OCI-LY3 (cell line): ENCODE results near the gene NIT2.
A peak's percentile ranks its signal among the peaks of the same experiment; 100 is the strongest.

ENCODE experiments used
- H2AFZ ChIP-seq: fragments of 200-600, 300-600 bp; shearing (Covaris generic); 2 replicates; pipeline ENCODE4 v1.6.0; 2014; ENCODE audit warnings: antibody characterized with exemption, low read depth, low read length
- H3K27ac ChIP-seq: fragments of 200-600, 300-600 bp; sonication (generic); 2 replicates; pipeline ENCODE4 v1.5.1; 2014; ENCODE audit warnings: mild to moderate bottlenecking, low read length, moderate library complexity, mixed read lengths
- H3K27me3 ChIP-seq: fragments of 200-600, 300-600 bp; sonication (generic); 2 replicates; pipeline ENCODE4 v1.6.1; 2014; ENCODE audit warnings: low read depth, low read length, mixed read lengths
- H3K36me3 ChIP-seq: fragments of 200-600, 300-600 bp; sonication (generic); replicated peaks from 2 replicates; pipeline ENCODE3; 2014; ENCODE audit warnings: low read depth, low read length, mixed read lengths
- H3K4me1 ChIP-seq: fragments of 300-600, 200-600 bp; sonication (generic); 2 replicates; pipeline ENCODE4 v1.6.1; 2014; ENCODE audit warnings: low read length, mixed read lengths
- H3K4me2 ChIP-seq: fragments of 200-600, 300-600 bp; sonication (generic); 2 replicates; pipeline ENCODE4 v1.6.1; 2014; ENCODE audit warnings: low read length, mixed read lengths
- H3K4me3 ChIP-seq: fragments of 300-600, 200-600 bp; sonication (generic); 2 replicates; pipeline ENCODE4 v1.5.1; 2014; ENCODE audit warnings: antibody characterized with exemption, mild to moderate bottlenecking, low read length, moderate library complexity
- H3K79me2 ChIP-seq: fragments of 300-600, 200-600 bp; shearing (Covaris generic); 2 replicates; pipeline ENCODE4 v1.6.1; 2014; ENCODE audit warnings: mild to moderate bottlenecking, low read length, mixed read lengths
- H3K9ac ChIP-seq: fragments of 300-600, 200-600 bp; shearing (Covaris generic); 2 replicates; pipeline ENCODE4 v1.6.0; 2014; ENCODE audit warnings: mild to moderate bottlenecking, low read length, moderate library complexity
- H3K9me3 ChIP-seq: fragments of 200-600, 300-600 bp; shearing (Covaris generic); 2 replicates; pipeline ENCODE4 v1.6.1; 2014; ENCODE audit warnings: low read length, mixed read lengths; ENCODE audit not compliant: insufficient read depth
- H4K20me1 ChIP-seq: fragments of 200-600, 300-600 bp; sonication (generic); 2 replicates; pipeline ENCODE4 v1.6.1; 2016; ENCODE audit warnings: low read length, mixed read lengths; ENCODE audit not compliant: insufficient read depth
- EZH2phosphoT487 ChIP-seq: fragments of 200-600 bp; shearing (Covaris generic); IDR thresholded peaks from 2 replicates; pipeline ENCODE4 v1.6.1; 2018; ENCODE audit warnings: antibody characterized with exemption, mixed run types, low read depth
- TF ChIP-seq, protein P1 (sequence below): fragments of 200-600, 300-600 bp; sonication (generic); IDR thresholded peaks from 2 replicates; pipeline ENCODE4 v1.5.1; 2014; ENCODE audit warnings: antibody characterized with exemption, low read length, low read depth

The NIT2 gene

DNA sequence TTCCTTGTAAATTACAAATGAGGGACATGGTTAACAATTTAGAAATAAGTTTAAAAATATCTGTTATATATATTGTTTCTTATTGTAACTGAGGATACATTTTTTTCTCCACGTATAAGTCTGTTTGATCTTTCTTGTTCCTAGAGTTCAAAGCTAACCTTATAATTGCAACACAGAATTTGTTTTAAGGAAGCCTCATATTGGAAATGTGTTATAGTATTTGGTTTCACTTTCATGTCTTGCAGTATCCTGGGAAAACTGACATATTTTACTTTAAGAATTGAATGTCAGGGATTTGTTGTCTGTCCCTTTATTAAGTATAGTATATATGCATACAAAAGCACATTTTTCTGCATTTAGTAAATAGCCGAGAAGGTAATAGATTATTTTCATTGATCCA is 23.5 kb upstream of the NIT2 start:
- no peak for TF ChIP-seq EZH2phosphoT487
- TF ChIP-seq, protein P1, sequence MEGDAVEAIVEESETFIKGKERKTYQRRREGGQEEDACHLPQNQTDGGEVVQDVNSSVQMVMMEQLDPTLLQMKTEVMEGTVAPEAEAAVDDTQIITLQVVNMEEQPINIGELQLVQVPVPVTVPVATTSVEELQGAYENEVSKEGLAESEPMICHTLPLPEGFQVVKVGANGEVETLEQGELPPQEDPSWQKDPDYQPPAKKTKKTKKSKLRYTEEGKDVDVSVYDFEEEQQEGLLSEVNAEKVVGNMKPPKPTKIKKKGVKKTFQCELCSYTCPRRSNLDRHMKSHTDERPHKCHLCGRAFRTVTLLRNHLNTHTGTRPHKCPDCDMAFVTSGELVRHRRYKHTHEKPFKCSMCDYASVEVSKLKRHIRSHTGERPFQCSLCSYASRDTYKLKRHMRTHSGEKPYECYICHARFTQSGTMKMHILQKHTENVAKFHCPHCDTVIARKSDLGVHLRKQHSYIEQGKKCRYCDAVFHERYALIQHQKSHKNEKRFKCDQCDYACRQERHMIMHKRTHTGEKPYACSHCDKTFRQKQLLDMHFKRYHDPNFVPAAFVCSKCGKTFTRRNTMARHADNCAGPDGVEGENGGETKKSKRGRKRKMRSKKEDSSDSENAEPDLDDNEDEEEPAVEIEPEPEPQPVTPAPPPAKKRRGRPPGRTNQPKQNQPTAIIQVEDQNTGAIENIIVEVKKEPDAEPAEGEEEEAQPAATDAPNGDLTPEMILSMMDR: no peak
- H4K20me1 ChIP-seq: no peaks in the 10 kb centered on the region
- H3K4me1 ChIP-seq: no peaks in the 10 kb centered on the region
- no peaks in the 10 kb centered on the region for H3K79me2 ChIP-seq
- H3K4me3 ChIP-seq: no peak overlapping the region
- H3K4me2 ChIP-seq: no peak overlapping the region
- H3K27ac ChIP-seq: no peak overlapping the region
- no peaks in the 10 kb centered on the region for H3K27me3 ChIP-seq
- H2AFZ ChIP-seq: no peak overlapping the region
- no peaks in the 10 kb centered on the region for H3K9me3 ChIP-seq
- H3K36me3 ChIP-seq: peaks cover 12% of the 10 kb centered on the region
- H3K9ac ChIP-seq: no peak overlapping the region

DNA sequence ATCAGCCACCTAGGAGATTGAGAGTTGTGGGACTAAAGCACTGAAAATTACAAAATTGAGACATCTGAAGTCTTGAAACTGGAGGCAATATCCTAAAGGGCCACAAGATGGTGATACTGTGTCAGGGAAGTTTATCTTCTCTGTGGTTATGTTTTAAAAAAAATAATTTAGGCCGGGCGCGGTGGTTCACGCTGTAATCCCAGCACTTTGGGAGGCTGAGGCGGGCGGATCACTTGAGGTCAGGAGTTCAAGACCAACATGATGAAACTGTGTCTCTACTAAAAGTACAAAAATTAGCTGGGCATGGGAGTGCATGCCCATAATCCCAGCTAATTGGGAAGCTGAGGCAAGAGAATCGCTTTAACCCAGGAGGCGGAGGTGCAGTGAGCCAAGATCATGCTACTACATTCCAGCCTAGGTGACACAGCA is 17.9 kb upstream of the NIT2 start:
- Histone ChIP-seq H3K4me3 (no peak overlapping the region), H2AFZ (no peak overlapping the region), H3K27me3 (no peaks in the 10 kb centered on the region), H3K36me3 (no peaks in the 10 kb centered on the region), H4K20me1 (no peaks in the 10 kb centered on the region), H3K79me2 (no peaks in the 10 kb centered on the region), H3K9me3 (no peaks in the 10 kb centered on the region), H3K9ac (no peak overlapping the region), H3K27ac (no peak overlapping the region), H3K4me2 (peak overlapping the region; percentile 42), H3K4me1 (no peaks in the 10 kb centered on the region)
- no peak for TF ChIP-seq EZH2phosphoT487
- TF ChIP-seq, protein P1: peak; percentile 63

DNA sequence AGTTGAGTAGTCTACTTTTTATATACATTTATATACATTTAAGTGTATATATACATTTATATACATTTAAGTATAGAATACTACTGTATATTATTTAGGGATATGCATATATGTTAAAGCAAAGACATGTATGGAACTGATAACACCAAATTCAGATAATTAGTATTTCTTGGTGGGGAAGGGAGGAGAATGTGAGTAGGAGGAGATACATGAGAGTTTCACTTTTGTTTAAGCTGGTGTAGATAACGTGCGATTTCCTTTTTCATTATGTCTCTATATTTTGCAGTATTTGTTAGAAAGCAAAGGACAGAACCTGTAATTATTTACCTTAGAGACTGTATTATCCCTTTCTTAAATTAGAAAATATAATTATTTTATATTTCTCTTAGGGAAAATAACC is 16.6 kb upstream of the NIT2 start:
- no peaks in the 10 kb centered on the region for H3K36me3 ChIP-seq
- H3K9me3 ChIP-seq: no peaks in the 10 kb centered on the region
- no peaks in the 10 kb centered on the region for H3K79me2 ChIP-seq
- no peak overlapping the region for H3K4me3 ChIP-seq
- no peak overlapping the region for H3K27ac ChIP-seq
- H3K4me2 ChIP-seq: no peak overlapping the region
- no peak overlapping the region for H3K9ac ChIP-seq
- H3K4me1 ChIP-seq: no peaks in the 10 kb centered on the region
- TF ChIP-seq EZH2phosphoT487: no peak
- TF ChIP-seq, protein P1: no peak
- H2AFZ ChIP-seq: no peak overlapping the region
- no peaks in the 10 kb centered on the region for H3K27me3 ChIP-seq
- no peaks in the 10 kb centered on the region for H4K20me1 ChIP-seq

DNA sequence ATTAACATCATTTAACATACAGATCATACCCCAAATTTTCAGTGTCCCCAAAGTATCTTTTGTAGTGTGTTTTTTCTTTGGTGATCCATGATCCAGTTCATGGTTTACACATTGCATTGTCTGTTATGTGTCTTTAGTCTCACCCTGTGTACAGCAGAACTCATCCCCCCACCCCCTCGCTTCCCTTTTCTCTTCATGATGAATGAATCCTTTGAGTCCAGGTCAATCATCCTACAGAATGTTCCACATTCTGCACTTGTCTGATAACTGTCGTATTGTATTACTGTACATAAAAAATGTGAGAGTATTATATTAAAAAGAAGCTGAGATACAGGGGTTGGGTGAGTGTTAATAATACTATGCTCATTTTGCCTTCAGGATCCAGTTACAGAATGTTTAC is 14.6 kb upstream of the NIT2 start:
- Histone ChIP-seq H3K27ac (no peak overlapping the region), H3K36me3 (no peaks in the 10 kb centered on the region), H4K20me1 (no peaks in the 10 kb centered on the region), H3K79me2 (no peaks in the 10 kb centered on the region), H3K4me1 (peaks cover 4% of the 10 kb centered on the region), H2AFZ (no peak overlapping the region), H3K27me3 (no peaks in the 10 kb centered on the region), H3K4me3 (no peak overlapping the region), H3K4me2 (no peak overlapping the region), H3K9ac (no peak overlapping the region), H3K9me3 (no peaks in the 10 kb centered on the region)
- TF ChIP-seq, protein P1: no peak
- no peak for TF ChIP-seq EZH2phosphoT487
